SU-DHL-6 (cell line): ENCODE measurements around the gene CABP7.

Source experiments
- H2AFZ ChIP-seq: fragments of 200-600 bp; sonication (generic); 2 replicates; pipeline ENCODE4 v1.6.1; 2014; ENCODE audit warnings: low read depth, mild to moderate bottlenecking, moderate library complexity, mixed read lengths, antibody characterized with exemption, low read length; ENCODE audit not compliant: severe bottlenecking
- H3F3A ChIP-seq: fragments of 200-600 bp; shearing (Covaris generic); 2 replicates; pipeline ENCODE4 v1.6.0; 2016; ENCODE audit warnings: antibody characterized with exemption, mild to moderate bottlenecking; ENCODE audit not compliant: insufficient read depth
- H3K27ac ChIP-seq: fragments of 200-600 bp; sonication (generic); 2 replicates; pipeline ENCODE4 v1.5.1; 2016; ENCODE audit warnings: low read depth, mild to moderate bottlenecking, low read length, moderate library complexity, mixed read lengths
- H3K27me3 ChIP-seq: fragments of 200-600 bp; sonication (generic), shearing (Covaris generic); 2 replicates; pipeline ENCODE4 v1.6.0; 2014; ENCODE audit warnings: mild to moderate bottlenecking, low read length
- H3K36me3 ChIP-seq: fragments of 200-600 bp; sonication (generic); 2 replicates; pipeline ENCODE4 v1.6.1; 2014; ENCODE audit warnings: mild to moderate bottlenecking, low read length, mixed read lengths
- H3K4me2 ChIP-seq: fragments of 300-600, 200-600 bp; shearing (Covaris generic), sonication (generic); 2 replicates; pipeline ENCODE4 v1.6.0; 2014; ENCODE audit warnings: low read length, low read depth, mild to moderate bottlenecking; ENCODE audit not compliant: poor library complexity, severe bottlenecking
- H3K4me3 ChIP-seq: fragments of 200-600 bp; sonication (generic); 2 replicates; pipeline ENCODE4 v1.5.1; 2014; ENCODE audit warnings: antibody characterized with exemption, low read length, mild to moderate bottlenecking, mixed read lengths; ENCODE audit not compliant: insufficient read depth, poor library complexity, severe bottlenecking
- H3K79me2 ChIP-seq: fragments of 200-600 bp; sonication (generic); 2 replicates; pipeline ENCODE4 v1.6.1; 2014; ENCODE audit warnings: mild to moderate bottlenecking, low read length, moderate library complexity; ENCODE audit not compliant: insufficient read depth
- H3K9ac ChIP-seq: fragments of 200-600 bp; sonication (generic); 2 replicates; pipeline ENCODE4 v1.7.0; 2014; ENCODE audit warnings: mild to moderate bottlenecking, low read length
- H3K9me2 ChIP-seq: fragments of 200-600 bp; sonication (generic); replicated peaks from 2 replicates; pipeline ENCODE4 v1.6.1; 2014; ENCODE audit warnings: low read length; ENCODE audit not compliant: insufficient read depth
- H3K9me3 ChIP-seq: fragments of 200-600 bp; sonication (generic); 2 replicates; pipeline ENCODE4 v1.6.1; 2014; ENCODE audit warnings: low read length, mixed read lengths; ENCODE audit not compliant: insufficient read depth
- H4K20me1 ChIP-seq: fragments of 200-600 bp; sonication (generic); 2 replicates; pipeline ENCODE4 v1.6.1; 2014; ENCODE audit warnings: low read depth, mild to moderate bottlenecking, antibody characterized with exemption, low read length, moderate library complexity, mixed read lengths
- CTCF ChIP-seq: fragments of 200-600 bp; sonication (generic); IDR thresholded peaks from one replicate; pipeline ENCODE4 v1.5.1; 2017; ENCODE audit warnings: antibody characterized with exemption, mild to moderate bottlenecking, low read length, moderate library complexity; ENCODE audit not compliant: insufficient read depth, poor library complexity, severe bottlenecking
- EZH2phosphoT487 ChIP-seq: fragments of 200-600 bp; sonication (generic), shearing (Covaris generic); conservative IDR thresholded peaks from 2 replicates; pipeline ENCODE4 v1.6.1; 2018; ENCODE audit warnings: mild to moderate bottlenecking, antibody characterized with exemption, low read length, moderate library complexity, mixed read lengths

CABP7 gene

GRCh38 chr22:29768052-29768693 is 48.4 kb downstream of the CABP7 start:
- peak overlapping the region; percentile 58; the same call in 1 of the 2 replicates for H3K27ac ChIP-seq
- no peak overlapping the region for H2AFZ ChIP-seq
- H4K20me1 ChIP-seq, result no peaks in the 10 kb centered on the region
- no peaks in the 10 kb centered on the region for H3K9me2 ChIP-seq
- peak overlapping the region; percentile 88 for H3K4me3 ChIP-seq
- no peaks in the 10 kb centered on the region for H3K9me3 ChIP-seq
- no peaks in the 10 kb centered on the region for H3F3A ChIP-seq
- H3K9ac ChIP-seq, result peak overlapping the region; percentile 79
- peak overlapping the region; percentile 69 for H3K4me2 ChIP-seq
- H3K79me2 ChIP-seq, result peaks cover 25% of the 10 kb centered on the region
- 0 out of 2 replicates have a peak, but pooled peaks cover 2% of the 10 kb centered on the region for H3K36me3 ChIP-seq
- H3K27me3 ChIP-seq, result no peaks in the 10 kb centered on the region
- TF ChIP-seq EZH2phosphoT487 (no peak), CTCF (no peak)

DNA sequence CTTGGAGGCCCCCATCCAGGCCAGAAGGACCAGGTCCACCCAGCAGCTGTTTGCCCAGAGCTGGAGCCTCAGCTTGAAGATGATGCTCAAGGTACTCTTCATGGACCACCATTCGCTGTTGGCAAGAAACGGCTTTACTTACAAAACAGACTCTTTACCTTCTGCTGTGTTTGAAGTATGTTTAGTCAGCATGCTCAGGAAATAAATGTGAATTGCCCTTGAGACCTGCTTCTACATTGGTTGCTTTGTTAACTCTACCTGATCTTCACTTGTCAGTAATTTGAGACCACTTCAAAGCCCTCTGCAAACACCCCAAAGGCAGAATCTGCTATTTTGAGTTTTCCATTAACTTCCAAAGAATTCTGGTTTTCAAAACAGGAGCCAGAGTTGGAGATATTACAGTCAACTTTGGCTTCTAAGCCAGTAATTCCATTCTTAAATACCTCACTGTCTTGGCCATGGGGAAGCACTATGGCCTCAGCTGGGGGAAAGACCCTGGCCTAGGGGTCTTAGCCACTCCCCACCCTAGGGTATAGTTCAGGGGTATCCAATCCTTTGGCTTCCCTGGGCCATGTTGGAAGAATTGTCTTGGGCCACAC is 50.0 kb downstream of the CABP7 start:
- Histone ChIP-seq H3F3A (no peaks in the 10 kb centered on the region), H3K4me3 (no peak overlapping the region), H3K9me2 (no peaks in the 10 kb centered on the region), H4K20me1 (no peaks in the 10 kb centered on the region), H3K4me2 (no peak overlapping the region), H3K9me3 (no peaks in the 10 kb centered on the region), H3K36me3 (0 out of 2 replicates have a peak, but pooled peaks cover 2% of the 10 kb centered on the region), H3K79me2 (peaks cover 25% of the 10 kb centered on the region), H3K27me3 (no peaks in the 10 kb centered on the region), H3K27ac (no peak overlapping the region), H3K9ac (no peak overlapping the region), H2AFZ (no peak overlapping the region)
- TF ChIP-seq EZH2phosphoT487 (no peak), CTCF (no peak)

DNA sequence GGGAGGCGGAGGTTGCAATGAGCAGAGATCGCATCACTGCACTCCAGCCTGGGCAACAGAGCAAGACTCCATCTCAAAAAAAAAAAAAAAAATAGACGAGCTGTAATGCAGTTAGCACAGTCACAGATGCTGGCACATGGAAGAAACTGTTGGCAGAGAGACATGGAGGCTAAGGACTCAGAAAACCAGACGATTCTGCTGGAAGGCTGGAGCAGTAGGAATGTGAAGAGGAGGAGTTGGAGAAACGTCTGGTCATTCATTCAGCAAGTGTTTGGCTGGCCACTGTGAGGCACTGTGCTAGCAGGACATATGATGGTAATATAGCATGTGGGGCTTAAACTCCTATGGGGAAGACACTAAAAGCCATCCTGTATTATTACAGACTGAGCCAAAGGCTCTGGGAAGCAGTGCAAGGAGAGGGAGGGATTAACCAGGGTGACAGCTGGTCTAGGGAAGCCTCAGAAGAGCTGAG is 52.4 kb downstream of the CABP7 start:
- Histone ChIP-seq H3K4me2 (no peak overlapping the region), H4K20me1 (no peaks in the 10 kb centered on the region), H2AFZ (no peak overlapping the region), H3K9me3 (no peaks in the 10 kb centered on the region), H3K36me3 (0 out of 2 replicates have a peak, but pooled peaks cover 2% of the 10 kb centered on the region), H3K79me2 (peaks cover 15% of the 10 kb centered on the region), H3K9me2 (no peaks in the 10 kb centered on the region), H3K9ac (no peak overlapping the region), H3K4me3 (no peak overlapping the region), H3F3A (no peaks in the 10 kb centered on the region), H3K27ac (no peak overlapping the region), H3K27me3 (no peaks in the 10 kb centered on the region)
- TF ChIP-seq EZH2phosphoT487 (no peak), CTCF (no peak)
